CD8-positive, alpha-beta memory T cell (primary cell): Measurements from ENCODE around the gene GPX7. TPM values are rescaled to one million over a fixed set of nuclear protein-coding genes. Genes with fewer than 3 reads are reported as not detected.

Experiments
- CTCF ChIA-PET: fragments of 350-600 bp; sonication (Branson Sonifier 250); formaldehyde crosslinking; loops from one replicate; lab custom pipeline; 2021; ENCODE audit warnings: antibody characterized with exemption; lab: Charles Lee
- POLR2A ChIA-PET: fragments of 350-600 bp; sonication (Branson Sonifier 250); formaldehyde crosslinking; loops from one replicate; lab custom pipeline; 2021; ENCODE audit warnings: antibody characterized with exemption; lab: Charles Lee
- DNase-seq, 5 donors: peaks; one replicate each; pipeline versions ENCODE4 v3.0.0 to v3.0.0-alpha.2; 2020 to 2022; ENCODE audit warnings: mixed read lengths in 1 of 5
- H3K27ac ChIP-seq: one replicate; pipeline ENCODE4 v1.7.0; 2013; ENCODE audit warnings: low read depth, mild to moderate bottlenecking, low read length, moderate library complexity
- H3K27me3 ChIP-seq: 2 replicates; pipeline ENCODE4 v1.7.0; 2013; ENCODE audit warnings: low read length, mild to moderate bottlenecking; ENCODE audit not compliant: insufficient read depth, poor library complexity, severe bottlenecking
- H3K36me3 ChIP-seq: 2 replicates; pipeline ENCODE4 v1.7.0; 2013; ENCODE audit warnings: mild to moderate bottlenecking, low read length, moderate library complexity; ENCODE audit not compliant: insufficient read depth
- H3K4me1 ChIP-seq: 2 replicates; pipeline ENCODE4 v1.7.0; 2013; ENCODE audit warnings: mild to moderate bottlenecking, low read length, moderate library complexity; ENCODE audit not compliant: insufficient read depth
- H3K4me3 ChIP-seq: 2 replicates; pipeline ENCODE4 v1.7.0; 2013; ENCODE audit warnings: mild to moderate bottlenecking, low read length
- H3K9me3 ChIP-seq: 2 replicates; pipeline ENCODE4 v1.7.0; 2013; ENCODE audit warnings: mild to moderate bottlenecking, low read length
- H3K27ac Mint-ChIP-seq, 8 donors: one replicate each; pipeline ENCODE4 v1.8.0; 2020 to 2021; ENCODE audit warnings: mixed read lengths in 8 of 8, mild to moderate bottlenecking in 6 of 8, inconsistent platforms in 3 of 8, moderate library complexity in 3 of 8
- H3K27me3 Mint-ChIP-seq, 2 donors: one replicate each; pipeline ENCODE4 v1.8.0; 2020 to 2021; ENCODE audit warnings: mixed read lengths in 2 of 2, mild to moderate bottlenecking in 1 of 2, moderate library complexity in 1 of 2
- H3K36me3 Mint-ChIP-seq, 3 donors: one replicate each; pipeline ENCODE4 v1.8.0; 2020 to 2021; ENCODE audit warnings: mixed read lengths in 3 of 3, inconsistent platforms in 1 of 3, mild to moderate bottlenecking in 1 of 3
- H3K4me1 Mint-ChIP-seq, 3 donors: one replicate each; pipeline ENCODE4 v1.8.0; 2020 to 2021; ENCODE audit warnings: mixed read lengths in 3 of 3, inconsistent platforms in 1 of 3, mild to moderate bottlenecking in 1 of 3
- H3K4me3 Mint-ChIP-seq, 7 donors: one replicate each; pipeline ENCODE4 v1.8.0; 2020 to 2021; ENCODE audit warnings: mixed read lengths in 7 of 7, mild to moderate bottlenecking in 6 of 7, moderate library complexity in 4 of 7, inconsistent platforms in 2 of 7
- H3K9me3 Mint-ChIP-seq, 5 donors: one replicate each; pipeline ENCODE4 v1.8.0; 2020 to 2022; ENCODE audit warnings: mixed read lengths in 5 of 5, mild to moderate bottlenecking in 3 of 5, moderate library complexity in 2 of 5, inconsistent platforms in 1 of 5
- polyA plus RNA-seq: library from polyadenylated mRNA; unstranded; fragments of 300-500 nt; fragmentation: Illumina TruSeq; gene quantifications from one replicate; pipeline ENCODE4 v1.2.3, GENCODE V29; 2021
- total RNA-seq, 2 experiments: library from RNA; stranded (reverse); gene quantifications; one replicate each; pipeline ENCODE4 v1.2.3, GENCODE V29; 2021

GPX7 gene
- total and polyA plus RNA-seq, 3 experiments from 2014 or later = 29.9 to 31.9 (median 30.0) TPM

GRCh38 chr1:52590266-52590665, 11.9 kb upstream of the GPX7 start:
- Histone ChIP-seq H3K9me3 (no peaks in the 10 kb centered on the region), H3K36me3 (no peaks in the 10 kb centered on the region), H3K4me1 (no peaks in the 10 kb centered on the region), H3K27me3 (no peaks in the 10 kb centered on the region), H3K27ac (no peak overlapping the region), H3K4me3 (no peak overlapping the region)
- ChIA-PET CTCF (no interaction called here), POLR2A (no interaction called here)
- Mint-ChIP-seq H3K4me1 (peaks cover 0 to 2% (median 0%) of the 10 kb centered on the region in 3 donors), H3K4me3 (no peak overlapping the region), H3K27me3 (no peaks in the 10 kb centered on the region), H3K9me3 (no peaks in the 10 kb centered on the region), H3K36me3 (peaks cover 0 to 2% (median 0%) of the 10 kb centered on the region in 3 donors), H3K27ac (no peak overlapping the region)
- no peak for DNase-seq

DNA sequence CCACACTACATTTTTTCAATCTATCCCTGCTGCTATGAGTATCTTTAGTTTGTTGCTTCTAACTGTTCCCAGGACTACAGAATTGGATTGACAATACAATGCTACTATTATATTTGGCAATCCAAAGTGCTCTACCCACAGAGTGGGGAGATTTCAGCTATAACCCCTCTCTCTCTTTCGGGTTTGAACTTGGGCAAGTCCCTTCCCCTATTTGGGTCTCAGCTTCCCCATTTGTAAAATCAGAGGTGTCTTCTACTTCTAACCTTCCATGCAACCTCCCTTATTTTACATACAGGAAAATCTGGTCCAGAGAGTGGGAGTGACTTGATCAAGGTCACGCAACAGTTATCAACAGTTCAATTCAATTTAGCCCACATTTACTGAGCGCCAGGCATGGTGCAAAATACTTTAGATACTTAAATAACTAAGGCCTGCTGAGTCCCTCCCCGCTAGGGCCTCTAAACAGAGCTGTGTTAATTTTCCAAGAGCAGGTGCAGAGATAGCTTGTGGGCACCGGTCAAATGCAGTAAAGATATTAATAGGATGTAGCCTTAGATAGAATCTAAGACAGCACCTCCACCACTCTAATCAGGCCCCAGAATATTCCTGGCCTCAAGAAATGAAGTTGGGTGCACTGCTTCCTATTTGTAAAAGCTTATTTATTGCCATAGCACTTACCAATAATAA, 9.4 kb upstream of the GPX7 start:
- Histone ChIP-seq H3K27ac (no peak overlapping the region), H3K36me3 (no peaks in the 10 kb centered on the region), H3K9me3 (no peaks in the 10 kb centered on the region), H3K27me3 (no peaks in the 10 kb centered on the region), H3K4me1 (no peaks in the 10 kb centered on the region), H3K4me3 (no peak overlapping the region)
- DNase-seq = no peak
- Mint-ChIP-seq H3K4me3 (no peak overlapping the region), H3K27ac (peak overlapping the region in 2 of 8 donors; percentile 46 to 52), H3K9me3 (no peaks in the 10 kb centered on the region), H3K36me3 (peaks cover 0 to 2% (median 0%) of the 10 kb centered on the region in 3 donors), H3K27me3 (no peaks in the 10 kb centered on the region), H3K4me1 (peaks cover 0 to 2% (median 0%) of the 10 kb centered on the region in 3 donors)
- ChIA-PET POLR2A (interaction anchor here (0.6 kb wide), 1 partner anchor 10 kb away, joined by 12 read pairs; no protein-coding TSS in a partner anchor), CTCF (no interaction called here)

DNA sequence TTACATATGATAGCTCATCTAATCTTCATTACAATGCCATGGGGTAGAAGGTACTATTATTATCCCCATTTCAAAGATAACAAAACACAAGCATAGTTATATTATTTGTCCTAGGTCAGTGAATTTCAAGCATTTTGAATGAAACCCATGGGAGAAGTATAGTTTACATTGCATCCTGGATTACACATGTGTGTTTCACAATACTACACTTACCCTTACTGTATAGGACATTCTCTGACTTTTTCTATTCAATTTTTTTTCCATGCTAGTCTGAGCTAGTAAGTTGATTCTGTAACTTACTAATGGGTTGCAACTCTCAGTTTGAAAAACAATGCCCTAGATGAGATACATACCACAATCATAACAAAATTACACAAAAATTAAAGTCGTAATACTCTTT, 8.7 kb upstream of the GPX7 start:
- ChIA-PET POLR2A (interaction anchor here (0.6 kb wide), 1 partner anchor 11 kb away, joined by 12 read pairs; no protein-coding TSS in a partner anchor), CTCF (no interaction called here)
- peaks cover 0 to 2% (median 0%) of the 10 kb centered on the region in 3 donors for H3K4me1 Mint-ChIP-seq
- no peaks in the 10 kb centered on the region for H3K9me3 ChIP-seq
- peaks cover 0 to 5% (median 0%) of the 10 kb centered on the region in 3 donors for H3K36me3 Mint-ChIP-seq
- no peaks in the 10 kb centered on the region for H3K27me3 ChIP-seq
- H3K27me3 Mint-ChIP-seq = no peaks in the 10 kb centered on the region
- no peak overlapping the region for H3K27ac ChIP-seq
- no peak overlapping the region for H3K4me3 ChIP-seq
- no peaks in the 10 kb centered on the region for H3K9me3 Mint-ChIP-seq
- no peaks in the 10 kb centered on the region for H3K4me1 ChIP-seq
- H3K36me3 ChIP-seq = no peaks in the 10 kb centered on the region
- no peak overlapping the region for H3K4me3 Mint-ChIP-seq
- DNase-seq = no peak
- no peak overlapping the region for H3K27ac Mint-ChIP-seq

DNA sequence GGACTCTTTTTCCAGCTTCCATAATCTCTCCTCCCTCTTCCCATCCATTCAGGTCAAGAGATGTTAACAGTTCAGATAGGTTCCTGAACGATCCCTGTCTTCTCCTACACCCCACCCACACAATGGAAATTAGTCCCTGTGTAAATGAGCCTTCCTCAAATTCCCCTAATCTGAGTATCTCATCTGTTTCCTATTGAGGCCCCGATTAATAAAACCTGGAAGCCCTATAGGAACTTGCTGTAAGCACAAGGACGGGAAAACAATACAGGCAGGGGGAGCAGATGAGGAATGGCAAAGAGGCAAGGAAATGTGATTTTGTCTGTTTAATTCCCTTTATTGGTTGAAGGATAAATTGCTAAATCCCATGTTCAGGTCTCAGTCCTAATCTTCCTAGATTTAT, 7.1 kb upstream of the GPX7 start:
- peaks cover 0 to 4% (median 2%) of the 10 kb centered on the region in 3 donors for H3K4me1 Mint-ChIP-seq
- no peak overlapping the region for H3K4me3 Mint-ChIP-seq
- H3K36me3 Mint-ChIP-seq = peaks cover 0 to 5% (median 0%) of the 10 kb centered on the region in 3 donors
- Histone ChIP-seq H3K27ac (no peak overlapping the region), H3K4me1 (no peaks in the 10 kb centered on the region), H3K9me3 (no peaks in the 10 kb centered on the region), H3K27me3 (no peaks in the 10 kb centered on the region), H3K36me3 (no peaks in the 10 kb centered on the region), H3K4me3 (no peak overlapping the region)
- no peak for DNase-seq
- H3K27me3 Mint-ChIP-seq = no peaks in the 10 kb centered on the region
- H3K27ac Mint-ChIP-seq = peak overlapping the region in 4 of 8 donors; percentile 11 to 81 (median 44)
- ChIA-PET POLR2A (no interaction called here), CTCF (no interaction called here)
- H3K9me3 Mint-ChIP-seq = no peaks in the 10 kb centered on the region

- Histone ChIP-seq H3K4me1 (peaks cover 15% of the 10 kb centered on the region), H3K27ac (no peak overlapping the region), H3K36me3 (no peaks in the 10 kb centered on the region), H3K4me3 (no peak overlapping the region), H3K27me3 (no peaks in the 10 kb centered on the region), H3K9me3 (no peaks in the 10 kb centered on the region)
- ChIA-PET CTCF (no interaction called here), POLR2A (no interaction called here)
- DNase-seq = no peak
- H3K9me3 Mint-ChIP-seq = no peaks in the 10 kb centered on the region
- peak overlapping the region in 3 of 8 donors; percentile 52 to 74 (median 52) for H3K27ac Mint-ChIP-seq
- peaks cover 0 to 2% of the 10 kb centered on the region in 2 donors for H3K27me3 Mint-ChIP-seq
- no peak overlapping the region for H3K4me3 Mint-ChIP-seq
- peaks cover 0 to 3% (median 2%) of the 10 kb centered on the region in 3 donors for H3K36me3 Mint-ChIP-seq
- peaks cover 15 to 21% (median 17%) of the 10 kb centered on the region in 3 donors for H3K4me1 Mint-ChIP-seq
Observed at GRCh38 chr1:52597912-52598311, 4.3 kb upstream of the GPX7 start.

- Mint-ChIP-seq H3K4me3 (peak overlapping the region in 1 of 7 donors; percentile 57), H3K27ac (no peak overlapping the region), H3K36me3 (peaks cover 0 to 5% (median 3%) of the 10 kb centered on the region in 3 donors), H3K4me1 (peaks cover 23 to 29% (median 25%) of the 10 kb centered on the region in 3 donors), H3K9me3 (no peaks in the 10 kb centered on the region), H3K27me3 (peaks cover 0 to 2% of the 10 kb centered on the region in 2 donors)
- Histone ChIP-seq H3K27me3 (no peaks in the 10 kb centered on the region), H3K27ac (no peak overlapping the region), H3K4me3 (no peak overlapping the region), H3K9me3 (no peaks in the 10 kb centered on the region), H3K4me1 (peaks cover 23% of the 10 kb centered on the region), H3K36me3 (no peaks in the 10 kb centered on the region)
- POLR2A ChIA-PET = no interaction called here
- DNase-seq = no peak
- CTCF ChIA-PET = no interaction called here
Observed at GRCh38 chr1:52598729-52599128, 3.4 kb upstream of the GPX7 start.

- no peaks in the 10 kb centered on the region for H3K27me3 ChIP-seq
- Mint-ChIP-seq H3K27ac (peak overlapping the region in 1 of 8 donors; percentile 52), H3K27me3 (peaks cover 0 to 2% of the 10 kb centered on the region in 2 donors), H3K9me3 (no peaks in the 10 kb centered on the region), H3K36me3 (peaks cover 0 to 5% (median 3%) of the 10 kb centered on the region in 3 donors), H3K4me3 (peak overlapping the region in 2 of 7 donors; percentile 57 to 68), H3K4me1 (peaks cover 28 to 34% (median 30%) of the 10 kb centered on the region in 3 donors)
- CTCF ChIA-PET = no interaction called here
- no peaks in the 10 kb centered on the region for H3K9me3 ChIP-seq
- no peak for DNase-seq
- no peak overlapping the region for H3K27ac ChIP-seq
- H3K36me3 ChIP-seq = no peaks in the 10 kb centered on the region
- no peak overlapping the region for H3K4me3 ChIP-seq
- peaks cover 28% of the 10 kb centered on the region for H3K4me1 ChIP-seq
- POLR2A ChIA-PET = no interaction called here
Observed at GRCh38 chr1:52599236-52599635, 2.9 kb upstream of the GPX7 start.

- Mint-ChIP-seq H3K4me1 (peaks cover 35 to 49% (median 44%) of the 10 kb centered on the region in 3 donors), H3K9me3 (no peaks in the 10 kb centered on the region), H3K36me3 (peaks cover 0 to 5% (median 5%) of the 10 kb centered on the region in 3 donors), H3K27me3 (peaks cover 0 to 2% of the 10 kb centered on the region in 2 donors), H3K27ac (peak overlapping the region in 7 of 8 donors; percentile 20 to 97 (median 82)), H3K4me3 (peak overlapping the region in 4 of 7 donors; percentile 30 to 83 (median 57))
- ChIA-PET POLR2A (interaction anchor here (1.1 to 1.5 kb wide), 2 partner anchors 32 to 35 kb away, joined by 4 to 6 read pairs; partner anchors contain the start of gene SHISAL2A), CTCF (interaction anchor here (1.5 kb wide), 1 partner anchor 32 kb away, joined by 8 read pairs; the partner anchor contains the start of gene SHISAL2A)
- no peak for DNase-seq
- no peaks in the 10 kb centered on the region for H3K27me3 ChIP-seq
- no peak overlapping the region for H3K4me3 ChIP-seq
- peaks cover 39% of the 10 kb centered on the region for H3K4me1 ChIP-seq
- H3K36me3 ChIP-seq = no peaks in the 10 kb centered on the region
- no peak overlapping the region for H3K27ac ChIP-seq
- no peaks in the 10 kb centered on the region for H3K9me3 ChIP-seq
Observed at GRCh38 chr1:52600533-52601179, 1.5 kb upstream of the GPX7 start.
